GM21423 (cell line): ENCODE results near the gene HSPG2.

Source experiments
- ATAC-seq: cut with Tn5 transposase; IDR thresholded peaks from one replicate; pipeline ENCODE4 v1.9.1; 2021; ENCODE audit warnings: mild to moderate bottlenecking, moderate library complexity; ENCODE audit not compliant: unreplicated experiment

The HSPG2 gene

GRCh38 chr1:21849909-21850576 lies 87.1 kb downstream of the HSPG2 start:
- ATAC-seq = no peak

- no peak for ATAC-seq
Measured at GRCh38 chr1:21848524-21849174, 88.5 kb downstream of the HSPG2 start.

DNA sequence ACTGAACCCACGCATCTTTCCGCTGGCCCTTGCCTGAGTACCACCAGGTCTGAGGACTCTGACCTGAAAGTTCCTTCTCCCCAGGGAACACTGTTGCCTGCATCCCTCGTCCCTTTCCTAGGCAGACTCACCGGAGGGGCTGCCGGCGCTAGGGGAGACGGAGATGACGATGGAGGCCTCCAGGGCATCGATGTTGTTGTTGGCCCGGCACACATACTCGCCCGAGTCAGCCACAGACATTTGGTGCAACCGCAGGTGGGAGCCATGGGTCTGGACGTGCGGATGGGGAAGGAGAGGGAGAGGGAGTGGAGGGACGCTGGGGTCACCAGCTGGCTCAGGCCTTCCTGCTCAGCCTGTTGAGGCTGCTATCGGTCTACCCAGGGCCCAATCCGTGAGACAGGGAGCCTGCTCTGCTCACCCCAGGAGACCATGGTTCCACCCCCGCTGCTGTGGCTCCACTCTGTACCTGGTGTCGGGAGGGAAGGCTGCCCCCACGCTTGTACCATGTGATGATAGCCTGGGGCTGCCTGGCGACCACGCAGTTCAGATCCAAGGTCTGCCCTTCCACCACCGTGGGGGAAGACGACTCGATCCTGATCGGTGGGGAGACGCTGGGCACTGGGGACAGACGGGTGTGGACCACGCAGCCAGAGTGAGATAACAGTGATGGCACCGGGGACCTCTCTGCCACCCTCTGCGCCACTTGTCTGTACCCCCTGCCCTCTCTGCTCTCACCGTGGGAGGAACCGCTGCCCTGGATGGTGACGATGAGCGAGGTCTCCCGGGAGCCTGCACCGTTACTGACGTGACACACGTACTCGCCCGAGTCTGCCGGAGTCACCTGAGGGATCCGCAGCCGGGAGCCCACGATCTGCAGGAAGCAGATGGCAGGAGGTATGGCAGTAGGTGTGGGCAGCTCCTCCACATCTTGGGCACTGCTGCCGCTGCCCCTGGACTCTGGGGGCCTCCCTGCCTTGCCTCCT lies 89.6 kb downstream of the HSPG2 start:
- no peak for ATAC-seq

- ATAC-seq = no peak
Measured at GRCh38 chr1:21845646-21846641, 91.2 kb downstream of the HSPG2 start.

- no peak for ATAC-seq
Measured at GRCh38 chr1:21843996-21844395, 93.1 kb downstream of the HSPG2 start.

GRCh38 chr1:21843208-21843607 lies 93.9 kb downstream of the HSPG2 start:
- ATAC-seq = no peak

GRCh38 chr1:21842606-21843162 lies 94.4 kb downstream of the HSPG2 start:
- no peak for ATAC-seq

DNA sequence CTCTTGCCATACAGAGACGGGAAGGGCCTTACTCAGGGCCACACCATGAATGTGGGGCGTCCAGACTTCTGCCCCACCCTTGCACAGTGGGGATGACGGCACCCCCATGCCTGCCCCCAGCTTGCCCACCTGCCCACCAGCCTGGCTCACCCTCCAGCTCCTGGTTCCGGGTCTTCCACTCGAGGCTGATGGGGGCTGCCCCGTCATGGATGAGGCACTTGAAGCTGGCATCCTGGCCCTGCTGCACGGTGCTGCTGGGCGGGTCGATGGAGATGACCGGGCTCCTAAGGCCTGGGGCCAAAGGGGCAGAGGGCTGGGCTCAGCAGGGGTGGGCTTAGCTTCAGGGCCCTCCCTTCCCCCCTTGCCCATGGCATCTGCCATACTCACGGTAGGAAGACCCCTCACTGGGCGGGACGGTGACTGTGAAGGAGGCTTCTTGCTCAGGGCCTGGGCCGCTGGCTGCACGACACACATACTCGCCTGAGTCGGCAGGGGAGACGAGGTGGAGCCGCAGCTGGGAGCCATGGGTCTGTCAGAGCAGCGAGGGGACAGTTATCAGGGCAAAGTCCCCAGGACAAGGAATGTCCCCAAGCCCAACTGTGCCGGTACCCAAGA lies 95.2 kb downstream of the HSPG2 start:
- ATAC-seq = no peak

DNA sequence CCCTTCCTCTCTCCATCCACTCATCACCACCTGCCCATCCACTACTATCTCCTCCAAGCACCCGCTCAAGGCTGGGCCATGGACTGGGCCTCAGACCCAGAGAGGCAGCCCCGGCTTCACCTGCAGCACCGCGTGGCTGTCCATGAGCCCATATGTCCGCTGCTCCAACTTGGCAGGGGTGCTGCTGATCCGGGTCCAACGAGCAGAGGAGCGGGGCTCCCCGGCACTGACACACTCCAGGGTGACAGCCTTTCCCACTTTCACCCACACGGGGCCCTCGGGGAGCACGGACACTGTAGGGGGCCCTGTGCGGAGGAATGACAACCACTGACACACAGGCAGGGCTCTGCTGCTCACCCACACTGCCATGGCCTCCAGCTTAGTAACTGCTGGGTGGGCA lies 96.1 kb downstream of the HSPG2 start:
- ATAC-seq = no peak

- no peak for ATAC-seq
Measured at GRCh38 chr1:21839337-21840037, 97.6 kb downstream of the HSPG2 start.

- no peak for ATAC-seq
Measured at GRCh38 chr1:21838359-21839157, 98.6 kb downstream of the HSPG2 start.

DNA sequence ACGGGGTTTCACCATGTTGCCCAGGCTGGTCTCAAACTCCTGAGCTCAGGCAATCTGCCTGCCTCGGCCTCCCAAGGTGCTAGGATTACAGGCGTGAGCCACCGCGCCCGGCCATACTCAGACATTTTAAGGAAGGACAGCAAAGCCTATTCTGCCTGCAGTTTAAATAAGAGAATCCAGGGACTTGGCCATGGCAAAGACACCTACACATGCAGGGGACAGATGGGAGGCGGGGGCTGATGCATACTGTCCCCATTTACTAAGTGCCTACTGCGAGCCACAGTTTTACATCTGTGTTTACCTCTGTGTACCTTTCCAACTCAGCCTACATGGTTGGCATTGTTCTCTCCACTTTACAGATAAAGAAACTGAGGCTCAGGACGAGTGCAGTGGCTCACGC lies 99.6 kb downstream of the HSPG2 start:
- ATAC-seq = no peak

DNA sequence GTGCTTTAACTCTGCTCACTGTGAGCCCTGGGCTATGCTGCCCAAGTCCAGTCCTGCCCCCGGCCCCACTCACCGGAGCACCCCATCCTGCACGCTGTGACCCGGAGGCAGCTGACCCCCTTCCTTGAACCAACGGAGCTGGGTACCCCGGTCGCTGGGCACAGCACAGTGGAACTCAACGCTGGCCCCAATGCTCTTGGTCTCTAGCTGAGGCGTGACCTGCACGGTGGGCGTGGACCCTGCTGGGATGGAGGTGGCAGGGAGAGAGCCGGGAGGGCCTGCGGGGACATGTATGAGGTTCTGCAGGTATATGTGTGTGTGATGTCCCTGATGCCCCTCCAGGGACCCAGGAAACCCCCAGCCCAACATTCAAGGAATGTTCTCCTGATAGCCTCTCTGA lies 100.4 kb downstream of the HSPG2 start:
- ATAC-seq = no peak

GRCh38 chr1:21836010-21836409 lies 101.1 kb downstream of the HSPG2 start:
- no peak for ATAC-seq

DNA sequence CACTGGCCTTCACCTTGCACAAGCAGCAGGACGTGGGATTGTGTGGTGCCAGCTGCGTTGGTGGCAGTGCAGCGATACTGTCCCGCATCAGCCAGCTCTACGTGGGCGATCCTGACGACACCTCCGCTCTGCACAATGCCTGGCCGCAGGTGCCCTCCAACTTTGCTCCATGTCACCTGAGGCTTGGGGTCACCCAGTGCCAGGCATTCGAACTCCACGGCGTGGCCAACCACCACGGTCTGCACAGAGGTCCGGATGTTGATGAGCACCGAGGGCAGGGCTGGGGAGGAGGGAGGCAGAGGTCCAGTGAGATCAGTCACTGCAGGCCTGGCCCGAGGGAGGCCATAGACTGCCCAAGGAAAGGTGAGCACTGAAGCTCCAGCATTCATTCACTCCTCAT lies 102.4 kb downstream of the HSPG2 start:
- no peak for ATAC-seq

GRCh38 chr1:21834094-21834493 lies 103.0 kb downstream of the HSPG2 start:
- no peak for ATAC-seq

GRCh38 chr1:21833392-21833976 lies 103.6 kb downstream of the HSPG2 start:
- ATAC-seq = no peak

DNA sequence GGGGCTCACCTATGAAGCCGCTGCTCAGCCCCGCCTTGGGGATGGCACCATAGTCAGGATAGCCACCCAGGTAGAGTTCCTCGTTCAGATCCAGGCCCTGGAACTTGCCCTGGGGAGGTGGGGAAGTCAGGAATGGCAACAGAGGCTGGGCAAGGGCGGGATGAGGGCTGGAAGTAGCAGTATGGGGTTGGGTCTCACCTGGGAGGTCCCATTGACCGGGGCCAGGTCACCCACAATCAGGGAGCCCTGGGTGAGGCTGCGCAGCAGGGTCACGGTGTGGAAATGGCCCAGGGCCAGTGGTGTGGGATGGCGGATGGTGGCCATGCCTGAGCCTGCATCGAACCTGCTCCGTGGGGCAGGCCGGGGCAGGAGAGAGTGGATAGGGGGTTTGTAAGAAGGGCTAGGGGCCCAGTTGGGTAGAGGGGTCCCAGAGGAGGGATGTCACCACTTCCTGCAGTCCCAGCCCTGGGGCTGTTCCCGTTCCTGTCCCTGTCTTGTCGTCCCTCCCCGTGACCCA lies 105.6 kb downstream of the HSPG2 start:
- no peak for ATAC-seq
